K562 (cell line): ENCODE data around the gene SPATA2. TPM values are rescaled to one million over a fixed set of nuclear protein-coding genes. Genes with fewer than 3 reads are reported as not detected.
A peak's percentile ranks its signal among the peaks of the same experiment; 100 is the strongest.

Experiments
- CHAMP1 ChIP-seq: fragments of 450-650 bp; IDR thresholded peaks from 2 replicates; pipeline ENCODE4 v1.6.1; 2016; ENCODE audit warnings: mild to moderate bottlenecking
- DDX20 ChIP-seq: fragments of 450-650 bp; IDR thresholded peaks from 2 replicates; pipeline ENCODE4 v1.6.1; 2016; ENCODE audit warnings: missing genetic modification characterization, low read depth, mild to moderate bottlenecking, missing compliant biosample characterization, moderate library complexity
- EZH2 ChIP-seq: IDR thresholded peaks from 2 replicates; pipeline ENCODE4 v1.6.1; 2012; ENCODE audit warnings: low read depth, mild to moderate bottlenecking, inconsistent platforms, low read length, borderline replicate concordance
- HBP1 ChIP-seq: fragments of 450-650 bp; formaldehyde crosslinking; IDR thresholded peaks from 2 replicates; pipeline ENCODE4 v1.4.0; 2022; ENCODE audit warnings: missing genetic modification characterization
- HDAC2 ChIP-seq: fragments of 450-650 bp; IDR thresholded peaks from 2 replicates; pipeline ENCODE4 v1.6.1; 2016; ENCODE audit warnings: mild to moderate bottlenecking
- HDAC3 ChIP-seq: fragments of 450-650 bp; IDR thresholded peaks from 2 replicates; pipeline ENCODE4 v1.6.1; 2018; ENCODE audit warnings: borderline replicate concordance, mild to moderate bottlenecking, moderate library complexity; ENCODE audit not compliant: partially characterized antibody
- HLTF ChIP-seq: fragments of 450-650 bp; IDR thresholded peaks from 2 replicates; pipeline ENCODE4 v1.6.1; 2016
- KDM1A ChIP-seq, 2 experiments: fragments of 450-650 bp; IDR thresholded peaks; 2 replicates each; pipeline ENCODE4 v1.6.1; 2016; ENCODE audit warnings: mild to moderate bottlenecking in 2 of 2
- MGA ChIP-seq: fragments of 450-650 bp; IDR thresholded peaks from 2 replicates; pipeline ENCODE4 v1.6.1; 2016; ENCODE audit warnings: mild to moderate bottlenecking, moderate library complexity
- MIER1 ChIP-seq: fragments of 450-650 bp; IDR thresholded peaks from 2 replicates; pipeline ENCODE4 v1.6.1; 2016; ENCODE audit warnings: antibody characterized with exemption, mild to moderate bottlenecking, low read depth
- TAL1 ChIP-seq: fragments of 450-650 bp; IDR thresholded peaks from 2 replicates; pipeline ENCODE4 v1.6.1; 2016; ENCODE audit warnings: mild to moderate bottlenecking
- TEAD4 ChIP-seq, 2 experiments: sonication (generic) in 1 of 2; formaldehyde crosslinking in 1 of 2; IDR thresholded peaks; 2 replicates each; pipeline versions ENCODE4 v1.6.1 to v1.8.0; 2012 to 2022; ENCODE audit warnings: borderline replicate concordance in 1 of 2, inconsistent platforms in 1 of 2, low read length in 1 of 2, mild to moderate bottlenecking in 1 of 2, missing genetic modification reagents in 1 of 2
- ZNF699 ChIP-seq: fragments of 250-450 bp; sonication (Bioruptor Pico); IDR thresholded peaks from 2 replicates; pipeline ENCODE4 v1.8.0; 2021; ENCODE audit warnings: mild to moderate bottlenecking, moderate library complexity; ENCODE audit not compliant: insufficient replicate concordance
- polyA plus RNA-seq, 8 experiments: library from polyadenylated mRNA; depleted of rRNA in 4 of 8; stranded (reverse) in 5 of 8; unstranded in 3 of 8; fragments of >200 nt; fragmentation: Nextera tagmentation in 2 of 8; fragmentation: Illumina TruSeq in 1 of 8; extraction: Ambion mirVana in 2 of 8; extraction: Trizol in 1 of 8; gene quantifications; 2 replicates each; pipeline versions ENCODE4 v1.2.1 to v1.2.3, GENCODE V29; 2011 to 2014; ENCODE audit warnings: inconsistent platforms in 1 of 8, missing spikeins in 1 of 8
- total RNA-seq, 7 experiments: library from RNA; depleted of rRNA in 6 of 7; stranded (reverse); fragments of >200 nt in 6 of 7; fragmentation: Illumina TruSeq in 2 of 7; extraction: Trizol in 2 of 7; gene quantifications; 2 replicates each; pipeline versions ENCODE4 v1.2.1 to v1.2.3, GENCODE V29; 2011 to 2021; ENCODE audit warnings: low replicate concordance in 1 of 7

Gene SPATA2
- total and polyA plus RNA-seq, 9 of the 15 experiments (the other 6 are each of a cell fraction or from before 2014, with no cell fraction given) = 0.46 to 8.2 (median 2.7) TPM

GRCh38 chr20:49935746-49936152 lies 20.4 kb upstream of the SPATA2 start (continued):
- TF ChIP-seq MGA (0 out of 2 replicates have a peak, but pooled peaks have one; percentile 24), TEAD4 (IDR thresholded peaks at IDR 0.05; ENCODE audit: low read length) (no peak), TEAD4 (CRISPR knock-in tag; IDR thresholded peaks at IDR 0.05; ENCODE audit: borderline replicate concordance) (no peak), MIER1 (0 out of 2 replicates have a peak, but pooled peaks have one; percentile 51), ZNF699 (no peak), KDM1A (IDR thresholded peaks at IDR 0.05) (peak; percentile 47 to 73; a peak in 3 of 4 replicates), HLTF (0 out of 2 replicates have a peak, but pooled peaks have one; percentile 36), EZH2 (no peak), TAL1 (no peak), DDX20 (no peak), HBP1 (CRISPR knock-in tag) (0 out of 2 replicates have a peak, but pooled peaks have one; percentile 15), CHAMP1 (0 out of 2 replicates have a peak, but pooled peaks have one; percentile 32), HDAC3 (peak; percentile 40), HDAC2 (peak; percentile 48; the same call in 1 of the 2 replicates)
